Left lung (tissue), 10 donors: ENCODE data around the gene KLHL17. TPM values are rescaled to one million over a fixed set of nuclear protein-coding genes. Genes with fewer than 3 reads are reported as not detected.

Experiments used
- ATAC-seq: fragments of 200-7000 bp; cut with Tn5 transposase; one replicate; pipeline ENCODE4 v1.9.1; 2020; ENCODE audit warnings: moderate library complexity
- DNase-seq, 4 donors: peaks; one replicate each; pipeline ENCODE4 v3.0.0-alpha.2; 2013 to 2020
- H3K27ac ChIP-seq, 2 donors: fragments of 200-600 bp; sonication (generic) in 1 of 2; one replicate each; pipeline versions ENCODE4 v1.5.0 to v1.8.0; 2020 to 2021
- H3K27me3 ChIP-seq, 2 donors: fragments of 200-600 bp; sonication (generic) in 1 of 2; one replicate each; pipeline versions ENCODE4 v1.5.0 to v1.8.0; 2020 to 2021
- H3K36me3 ChIP-seq, 2 donors: fragments of 200-600 bp; sonication (generic) in 1 of 2; one replicate each; pipeline versions ENCODE4 v1.5.0 to v1.8.0; 2020 to 2021
- H3K4me1 ChIP-seq, 2 donors: fragments of 200-600 bp; one replicate each; pipeline ENCODE4 v1.8.0; 2021
- H3K4me3 ChIP-seq, 2 donors: fragments of 200-600 bp; sonication (generic) in 1 of 2; one replicate each; pipeline versions ENCODE4 v1.5.0 to v1.8.0; 2020 to 2021; ENCODE audit warnings: mild to moderate bottlenecking in 1 of 2
- H3K9me3 ChIP-seq, 2 donors: fragments of 200-600 bp; sonication (generic) in 1 of 2; one replicate each; pipeline versions ENCODE4 v1.5.0 to v1.8.0; 2020 to 2021
- intact Hi-C, 2 donors: fragments of 100-400 bp; cut with DNase I; formaldehyde crosslinking; loops; one replicate each; pipeline versions ENCODE4 v1.11.2 to v1.14.2; 2022
- polyA plus RNA-seq, 6 donors: library from polyadenylated mRNA; unstranded; fragments of 120-200 nt; gene quantifications; one replicate each; pipeline ENCODE4 v1.2.1, GENCODE V29; 2013; ENCODE audit not compliant: insufficient read length in 6 of 6
- total RNA-seq, 2 donors: library from RNA; stranded (reverse); fragmentation: NEBNext Ultra II Directional; extraction: Animal tissue kit (Norgen Biotek cat#: 25700); gene quantifications; one replicate each; pipeline ENCODE4 v1.2.1, GENCODE V29; 2021
- TF ChIP-seq, protein P1 (sequence below), 2 donors: fragments of 200-600 bp; sonication (generic) in 1 of 2; IDR thresholded peaks; one replicate each; pipeline versions ENCODE4 v1.5.0 to v1.8.0; 2021; ENCODE audit warnings: antibody characterized with exemption in 2 of 2
- donor health status: DM: no; HTN: yes; CAD: no.
- donor health status: DM: no; HTN: no; CAD: no.

Gene KLHL17
- total and polyA plus RNA-seq, 8 donors: 8.3 to 17.9 (median 11.9) TPM

DNA sequence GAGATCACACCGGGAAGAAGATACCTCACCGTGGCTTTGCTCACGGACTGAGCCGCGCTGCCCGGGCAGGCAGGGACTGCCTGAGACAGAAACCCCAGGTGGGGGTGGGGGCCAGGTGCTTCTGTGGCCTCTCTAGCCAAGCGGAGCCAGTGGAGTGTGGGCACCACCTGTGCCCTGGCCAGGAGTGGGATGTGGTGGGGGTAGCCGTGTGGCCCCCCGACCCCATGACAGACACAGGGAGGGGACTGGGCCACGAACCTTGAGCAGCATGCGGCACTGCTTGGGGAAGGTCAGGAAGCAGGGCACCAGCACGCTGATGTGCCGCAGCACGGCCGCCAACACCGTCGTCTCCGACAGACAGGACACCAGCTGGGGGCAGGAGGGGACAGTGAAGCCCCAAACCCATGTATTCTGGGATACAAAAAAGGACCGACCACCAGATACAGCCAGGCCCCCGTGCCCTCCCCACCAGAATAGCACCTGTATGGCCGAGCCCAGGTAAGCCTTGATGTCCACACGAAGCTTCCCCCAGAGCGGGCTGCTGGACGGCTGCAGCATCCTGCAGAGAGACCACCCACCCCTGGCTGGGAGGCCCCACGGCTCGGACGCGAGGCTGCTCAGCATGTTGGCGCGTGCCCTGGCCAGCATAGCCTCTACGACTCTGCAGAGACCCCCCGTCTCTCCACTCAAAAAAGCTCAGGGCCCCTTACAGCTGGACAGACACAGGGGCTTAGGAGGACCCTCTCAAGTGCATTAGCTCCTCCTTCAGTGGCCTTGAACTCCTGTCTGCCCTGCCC is 6.7 kb upstream of the KLHL17 start:
- H3K27ac ChIP-seq: no peak overlapping the region
- H3K9me3 ChIP-seq: no peaks in the 10 kb centered on the region
- ATAC-seq (no peak), DNase-seq (no peak)
- H3K4me1 ChIP-seq: peaks cover 7 to 22% of the 10 kb centered on the region in 2 donors
- TF ChIP-seq, protein P1, sequence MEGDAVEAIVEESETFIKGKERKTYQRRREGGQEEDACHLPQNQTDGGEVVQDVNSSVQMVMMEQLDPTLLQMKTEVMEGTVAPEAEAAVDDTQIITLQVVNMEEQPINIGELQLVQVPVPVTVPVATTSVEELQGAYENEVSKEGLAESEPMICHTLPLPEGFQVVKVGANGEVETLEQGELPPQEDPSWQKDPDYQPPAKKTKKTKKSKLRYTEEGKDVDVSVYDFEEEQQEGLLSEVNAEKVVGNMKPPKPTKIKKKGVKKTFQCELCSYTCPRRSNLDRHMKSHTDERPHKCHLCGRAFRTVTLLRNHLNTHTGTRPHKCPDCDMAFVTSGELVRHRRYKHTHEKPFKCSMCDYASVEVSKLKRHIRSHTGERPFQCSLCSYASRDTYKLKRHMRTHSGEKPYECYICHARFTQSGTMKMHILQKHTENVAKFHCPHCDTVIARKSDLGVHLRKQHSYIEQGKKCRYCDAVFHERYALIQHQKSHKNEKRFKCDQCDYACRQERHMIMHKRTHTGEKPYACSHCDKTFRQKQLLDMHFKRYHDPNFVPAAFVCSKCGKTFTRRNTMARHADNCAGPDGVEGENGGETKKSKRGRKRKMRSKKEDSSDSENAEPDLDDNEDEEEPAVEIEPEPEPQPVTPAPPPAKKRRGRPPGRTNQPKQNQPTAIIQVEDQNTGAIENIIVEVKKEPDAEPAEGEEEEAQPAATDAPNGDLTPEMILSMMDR (IDR thresholded peaks at IDR 0.05): no peak
- no peaks in the 10 kb centered on the region for H3K27me3 ChIP-seq
- H3K4me3 ChIP-seq: no peak overlapping the region
- peaks cover 0 to 85% of the 10 kb centered on the region in 2 donors for H3K36me3 ChIP-seq
- intact Hi-C loops: no loop called here

DNA sequence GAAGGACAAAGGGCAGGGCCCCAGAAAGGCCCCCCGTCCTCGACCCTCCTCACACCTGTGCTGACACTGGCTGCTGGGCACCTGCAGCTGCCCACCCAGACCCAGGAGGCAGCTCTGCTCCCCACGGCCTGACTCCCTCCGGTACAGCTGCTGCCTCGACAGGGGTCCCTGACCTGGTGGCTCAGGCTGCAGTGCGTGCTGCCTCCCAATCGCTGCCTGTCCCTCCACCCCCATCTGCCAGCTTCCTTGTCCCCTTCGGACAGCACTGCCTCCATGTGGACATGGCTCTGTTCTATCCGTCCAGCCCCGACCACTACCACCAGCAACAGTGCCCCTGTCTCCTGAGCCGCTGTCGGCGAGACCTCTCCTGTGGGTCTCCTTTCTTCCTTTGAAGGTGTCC is 5.5 kb upstream of the KLHL17 start:
- peaks cover 0 to 73% of the 10 kb centered on the region in 2 donors for H3K36me3 ChIP-seq
- DNase-seq (no peak), ATAC-seq (no peak)
- H3K4me3 ChIP-seq: no peak overlapping the region
- H3K9me3 ChIP-seq: no peaks in the 10 kb centered on the region
- H3K27ac ChIP-seq: no peak overlapping the region
- intact Hi-C loops: no loop called here
- TF ChIP-seq, protein P1 (IDR thresholded peaks at IDR 0.05): no peak
- H3K27me3 ChIP-seq: peaks cover 0 to 5% of the 10 kb centered on the region in 2 donors
- peaks cover 7 to 29% of the 10 kb centered on the region in 2 donors for H3K4me1 ChIP-seq

DNA sequence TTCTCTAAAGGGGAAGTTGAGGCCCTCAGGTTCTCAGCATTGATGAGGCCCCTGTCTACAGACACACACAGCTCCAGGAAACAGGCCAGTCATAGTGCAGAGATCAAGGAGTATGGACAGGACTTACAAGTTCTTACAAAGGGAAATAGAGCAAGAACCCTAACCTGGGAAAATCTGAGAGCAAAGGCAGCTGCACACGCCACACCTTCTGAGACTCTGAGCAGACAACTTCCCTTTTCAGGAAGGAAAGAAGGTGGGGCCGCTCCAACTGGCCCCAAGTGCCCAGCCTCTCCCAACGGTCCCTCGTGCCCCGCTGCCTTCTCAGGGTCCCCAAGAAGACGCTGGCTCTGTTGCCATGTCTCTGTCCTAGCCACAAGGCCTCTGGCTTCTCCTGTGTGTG is 4.9 kb upstream of the KLHL17 start:
- H3K36me3 ChIP-seq: peaks cover 0 to 67% of the 10 kb centered on the region in 2 donors
- intact Hi-C loops: no loop called here
- no peak for DNase-seq

DNA sequence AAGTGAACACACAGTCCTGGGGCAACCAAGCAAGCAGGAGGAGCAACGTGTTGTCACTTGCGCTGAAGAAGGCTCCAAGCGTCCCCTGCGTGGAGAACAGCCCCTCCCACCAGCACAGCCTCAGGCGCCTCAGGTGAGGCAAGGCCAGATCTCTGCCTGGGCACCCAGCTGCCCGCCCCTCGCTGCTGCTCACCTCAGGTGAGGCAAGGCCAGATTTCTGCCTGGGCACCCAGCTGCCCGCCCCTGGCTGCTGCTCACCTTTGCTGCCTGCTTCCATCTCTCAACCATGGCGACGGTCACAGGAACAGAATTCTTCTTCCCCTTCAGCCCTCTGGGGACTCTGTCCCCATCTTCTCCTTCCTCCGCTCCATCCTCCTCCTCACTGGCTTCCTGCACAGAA is 3.7 kb upstream of the KLHL17 start:
- TF ChIP-seq, protein P1 (IDR thresholded peaks at IDR 0.05): no peak
- Histone ChIP-seq H3K4me1 (peaks cover 7 to 42% of the 10 kb centered on the region in 2 donors), H3K27ac (no peak overlapping the region), H3K9me3 (no peaks in the 10 kb centered on the region), H3K4me3 (no peak overlapping the region), H3K36me3 (peaks cover 0 to 56% of the 10 kb centered on the region in 2 donors), H3K27me3 (peaks cover 0 to 13% of the 10 kb centered on the region in 2 donors)
- intact Hi-C loops: no loop called here
- DNase-seq (no peak), ATAC-seq (no peak)

More for the DNA sequence above, 4.9 kb upstream of the KLHL17 start:
- Histone ChIP-seq H3K4me3 (no peak overlapping the region), H3K9me3 (no peaks in the 10 kb centered on the region), H3K27me3 (peaks cover 0 to 5% of the 10 kb centered on the region in 2 donors), H3K27ac (no peak overlapping the region), H3K4me1 (peaks cover 7 to 33% of the 10 kb centered on the region in 2 donors)
- TF ChIP-seq, protein P1 (IDR thresholded peaks at IDR 0.05): no peak
- ATAC-seq: no peak
